H1 (cell line): ENCODE results near the gene RBM20. TPM values are rescaled to one million over a fixed set of nuclear protein-coding genes. Genes with fewer than 3 reads are reported as not detected.

Source experiments
- SP4 ChIP-seq: IDR thresholded peaks from 2 replicates; pipeline ENCODE4 v1.6.1; 2012; ENCODE audit warnings: low read length, inconsistent platforms
- ZNF274 ChIP-seq: IDR thresholded peaks from 2 replicates; pipeline ENCODE4 v1.7.0; 2012; ENCODE audit warnings: low read length, borderline replicate concordance; ENCODE audit errors: extremely low read depth
- polyA plus RNA-seq, 7 experiments: library from polyadenylated mRNA; depleted of rRNA in 3 of 7; stranded (reverse) in 5 of 7; unstranded in 2 of 7; fragments of >200 nt in 5 of 7; fragments of 200-250 nt in 2 of 7; gene quantifications; 1 replicate in 5 of 7; 2 replicates in 1 of 7; 4 replicates in 1 of 7; pipeline versions ENCODE4 v1.2.1 to v1.2.3, GENCODE V29; 2011 to 2013; ENCODE audit warnings: missing spikeins in 2 of 7, mixed read lengths in 2 of 7
- total RNA-seq: library from RNA; stranded (reverse); fragmentation: NEBNext Ultra II Directional; extraction: Animal tissue kit (Norgen Biotek cat#: 25700); gene quantifications from 2 replicates; pipeline ENCODE4 v1.2.1, GENCODE V29; 2021

Gene RBM20
- total and polyA plus RNA-seq, 2 of the 8 experiments (the other 6 are each of a cell fraction or from before 2014, with no cell fraction given): 0.05 to 0.63 TPM

DNA sequence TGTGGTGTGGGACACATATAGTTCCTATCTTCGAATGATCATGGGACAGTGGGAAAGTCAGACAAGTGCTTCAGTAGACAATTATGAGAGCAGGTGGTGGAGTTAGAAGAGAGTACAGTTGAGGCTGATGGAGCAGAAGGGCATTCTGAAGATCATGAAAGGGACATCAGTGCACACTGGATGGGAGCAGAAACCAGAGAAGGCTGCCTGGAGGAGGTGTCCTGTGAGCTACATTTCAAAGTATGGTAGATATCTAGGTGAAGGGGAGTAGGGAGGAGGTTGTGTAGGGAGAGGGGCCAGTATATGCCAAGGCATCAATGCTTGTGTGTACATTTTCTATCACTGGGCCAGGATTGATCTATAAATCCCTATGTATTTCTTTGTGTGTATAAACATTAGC, 127.3 kb downstream of the RBM20 start (continued):
- no peak for TF ChIP-seq ZNF274
- no peak for TF ChIP-seq SP4
- TF ChIP-seq, all 59 proteins: peak for 0
